Retinal pigment epithelial cell (primary cell): ENCODE data around the gene SCRN1.

Source experiments
- DNase-seq: peaks from one replicate; pipeline ENCODE4 v3.0.0-alpha.2; 2010; ENCODE audit warnings: low read depth
- H3K4me3 ChIP-seq: 2 replicates; pipeline ENCODE4 v1.5.1; 2011; ENCODE audit warnings: mild to moderate bottlenecking, low read length, control low read depth, moderate library complexity
- TF ChIP-seq, protein P1 (sequence below): conservative IDR thresholded peaks from 2 replicates; pipeline ENCODE4 v1.5.1; 2011; ENCODE audit warnings: low read depth, low read length, control low read depth, inconsistent platforms

SCRN1 gene

DNA sequence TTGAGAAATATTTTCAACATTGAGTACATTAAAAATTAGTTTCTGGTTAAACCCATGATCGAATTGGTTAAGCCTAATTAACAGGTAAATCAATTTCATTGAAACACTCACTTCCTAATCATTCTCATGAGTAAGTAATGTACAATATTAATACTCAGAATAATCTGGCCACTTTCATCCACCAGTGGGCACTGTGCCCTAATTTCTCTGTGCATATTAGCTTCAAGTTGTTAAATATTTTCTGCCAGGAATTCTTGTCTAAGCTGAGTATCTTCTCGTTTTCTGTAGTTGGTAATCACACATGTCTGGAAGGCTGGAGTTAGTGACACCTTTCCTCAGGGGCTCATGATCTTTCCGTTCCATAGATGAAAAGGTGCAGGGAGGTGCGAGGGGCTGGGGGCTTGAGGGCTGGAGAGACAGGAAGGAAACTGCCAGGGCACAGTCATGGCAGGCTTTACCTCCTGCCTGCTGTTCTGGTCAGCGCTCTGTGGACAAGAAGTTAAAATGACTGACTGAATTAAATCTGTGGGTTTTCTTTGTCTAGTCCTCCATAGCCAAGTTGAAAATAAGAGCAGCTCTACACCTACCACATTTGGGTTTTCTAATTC lies 111.4 kb downstream of the SCRN1 start:
- TF ChIP-seq, protein P1, sequence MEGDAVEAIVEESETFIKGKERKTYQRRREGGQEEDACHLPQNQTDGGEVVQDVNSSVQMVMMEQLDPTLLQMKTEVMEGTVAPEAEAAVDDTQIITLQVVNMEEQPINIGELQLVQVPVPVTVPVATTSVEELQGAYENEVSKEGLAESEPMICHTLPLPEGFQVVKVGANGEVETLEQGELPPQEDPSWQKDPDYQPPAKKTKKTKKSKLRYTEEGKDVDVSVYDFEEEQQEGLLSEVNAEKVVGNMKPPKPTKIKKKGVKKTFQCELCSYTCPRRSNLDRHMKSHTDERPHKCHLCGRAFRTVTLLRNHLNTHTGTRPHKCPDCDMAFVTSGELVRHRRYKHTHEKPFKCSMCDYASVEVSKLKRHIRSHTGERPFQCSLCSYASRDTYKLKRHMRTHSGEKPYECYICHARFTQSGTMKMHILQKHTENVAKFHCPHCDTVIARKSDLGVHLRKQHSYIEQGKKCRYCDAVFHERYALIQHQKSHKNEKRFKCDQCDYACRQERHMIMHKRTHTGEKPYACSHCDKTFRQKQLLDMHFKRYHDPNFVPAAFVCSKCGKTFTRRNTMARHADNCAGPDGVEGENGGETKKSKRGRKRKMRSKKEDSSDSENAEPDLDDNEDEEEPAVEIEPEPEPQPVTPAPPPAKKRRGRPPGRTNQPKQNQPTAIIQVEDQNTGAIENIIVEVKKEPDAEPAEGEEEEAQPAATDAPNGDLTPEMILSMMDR, result peak; percentile 75
- H3K4me3 ChIP-seq, result no peak overlapping the region
- no peak for DNase-seq

DNA sequence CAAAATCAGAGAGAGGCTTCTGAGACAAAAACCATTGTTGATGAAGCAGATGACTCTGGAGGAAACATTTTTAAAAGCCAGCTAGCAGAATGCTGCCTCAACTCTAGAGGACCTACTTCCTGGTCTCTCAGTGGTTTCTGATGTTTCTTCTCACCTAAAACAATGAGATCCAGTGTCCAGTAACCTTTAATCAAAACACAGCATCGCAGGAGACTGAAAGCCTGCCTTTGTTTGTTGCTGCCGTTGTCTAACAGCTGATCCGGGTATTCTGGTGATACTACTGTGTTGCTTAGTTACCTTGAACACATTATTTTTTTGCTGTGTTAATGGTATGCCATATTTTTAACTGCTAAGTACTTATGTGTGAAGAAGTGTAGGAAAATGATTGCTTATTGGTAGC lies 112.4 kb downstream of the SCRN1 start:
- DNase-seq, result no peak
- no peak overlapping the region for H3K4me3 ChIP-seq
- TF ChIP-seq, protein P1, result no peak

DNA sequence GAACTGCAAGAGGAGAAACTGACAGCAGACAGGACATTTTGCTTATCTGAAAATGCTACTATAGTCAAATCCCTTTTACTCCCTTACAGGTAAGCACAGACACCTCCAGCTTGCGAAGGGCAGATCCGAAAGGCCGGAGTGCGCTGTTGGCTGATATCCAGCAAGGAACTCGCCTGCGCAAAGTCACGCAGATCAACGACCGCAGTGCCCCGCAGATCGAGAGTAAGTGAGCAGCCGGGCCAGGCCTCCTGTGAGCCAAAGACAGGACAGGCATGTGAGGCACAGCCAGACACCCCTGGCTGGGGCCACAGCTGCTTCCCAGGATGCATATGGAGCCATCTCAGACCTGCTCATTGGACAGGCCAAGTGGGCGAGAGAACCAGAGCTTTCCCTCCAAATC lies 113.9 kb downstream of the SCRN1 start:
- TF ChIP-seq, protein P1, result no peak

DNA sequence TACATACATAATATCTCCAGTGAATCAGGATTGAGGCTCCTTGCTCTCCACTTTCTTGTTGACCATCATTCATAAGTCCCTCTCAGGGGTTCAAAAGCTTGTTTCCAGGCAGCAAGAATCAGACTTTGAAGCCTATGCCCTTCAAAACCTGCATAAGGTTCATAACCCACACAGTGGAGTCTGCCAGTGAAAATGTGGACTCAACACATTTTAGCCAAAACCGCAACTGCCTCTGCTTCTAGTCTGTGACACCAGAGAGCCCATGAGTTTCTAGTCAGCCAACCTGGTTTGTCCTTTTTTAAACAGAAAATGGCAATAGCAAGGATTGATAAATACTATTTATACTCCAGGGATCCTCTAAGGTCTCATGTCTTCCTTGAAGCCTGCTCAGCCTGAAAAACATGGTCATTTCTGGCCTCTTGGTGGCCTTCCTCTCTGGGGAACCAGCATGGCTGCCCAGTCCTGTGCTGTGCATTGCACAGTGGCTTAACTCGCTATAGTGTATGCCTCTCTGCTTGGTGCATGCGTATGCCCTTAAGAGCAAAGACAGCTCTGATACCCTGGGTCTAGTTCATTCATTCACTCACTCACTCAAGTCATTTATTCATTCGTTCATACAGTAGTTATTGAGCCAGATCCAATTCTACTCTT lies 115.8 kb downstream of the SCRN1 start:
- TF ChIP-seq, protein P1, result no peak
- no peak for DNase-seq
- no peak overlapping the region for H3K4me3 ChIP-seq

More for the DNA sequence above, 113.9 kb downstream of the SCRN1 start:
- H3K4me3 ChIP-seq, result no peak overlapping the region
- DNase-seq, result no peak

DNA sequence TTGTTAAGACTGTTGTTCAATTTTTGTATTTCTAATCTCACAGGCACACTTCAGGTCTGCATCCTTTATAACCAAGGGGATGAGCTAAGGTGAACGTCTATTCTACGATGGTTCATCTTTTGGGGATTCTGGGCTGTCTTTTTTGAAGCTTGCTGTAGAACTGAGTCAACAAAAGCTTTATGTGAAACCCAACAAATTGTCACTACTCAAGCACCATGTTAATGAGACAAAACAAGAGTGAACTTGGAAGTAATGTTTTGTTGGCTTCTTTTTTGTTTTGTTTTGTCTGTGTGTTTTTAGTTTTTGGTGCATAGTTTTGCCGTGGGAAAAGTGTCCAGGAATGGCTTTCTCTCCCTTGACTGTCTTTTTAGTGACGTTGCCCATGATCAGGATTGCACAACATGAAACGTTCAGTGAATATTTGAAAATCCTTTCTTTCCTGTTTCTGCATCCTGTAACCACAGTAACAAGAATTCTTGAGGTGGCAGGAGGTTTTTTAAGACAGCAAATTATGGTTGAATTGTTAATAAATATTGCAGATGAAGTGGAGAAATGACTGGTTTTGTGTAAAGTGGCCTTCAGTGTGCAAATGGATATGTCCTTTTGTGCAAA lies 117.7 kb downstream of the SCRN1 start:
- peak; percentile 62 for DNase-seq
- TF ChIP-seq, protein P1, result no peak
- H3K4me3 ChIP-seq, result no peak overlapping the region
